GM21529 (cell line): ENCODE data around the gene DIS3L2.

ENCODE experiments used
- ATAC-seq: cut with Tn5 transposase; IDR thresholded peaks from one replicate; pipeline ENCODE4 v1.9.1; 2021; ENCODE audit not compliant: unreplicated experiment

DIS3L2 gene

GRCh38 chr2:232219496-232219870, 258.0 kb downstream of the DIS3L2 start:
- no peak for ATAC-seq

- no peak for ATAC-seq
Observed at GRCh38 chr2:232219932-232220331, 258.4 kb downstream of the DIS3L2 start.

- no peak for ATAC-seq
Observed at GRCh38 chr2:232225429-232225828, 263.9 kb downstream of the DIS3L2 start.

GRCh38 chr2:232225895-232226294, 264.4 kb downstream of the DIS3L2 start:
- no peak for ATAC-seq

GRCh38 chr2:232228332-232228731, 266.8 kb downstream of the DIS3L2 start:
- ATAC-seq: no peak

GRCh38 chr2:232228971-232229894, 267.7 kb downstream of the DIS3L2 start:
- no peak for ATAC-seq

GRCh38 chr2:232229911-232230310, 268.4 kb downstream of the DIS3L2 start:
- ATAC-seq: no peak

- ATAC-seq: no peak
Observed at GRCh38 chr2:232230560-232230959, 269.0 kb downstream of the DIS3L2 start.

GRCh38 chr2:232231554-232231953, 270.0 kb downstream of the DIS3L2 start:
- ATAC-seq: no peak

GRCh38 chr2:232232915-232233314, 271.4 kb downstream of the DIS3L2 start:
- no peak for ATAC-seq

- ATAC-seq: no peak
Observed at GRCh38 chr2:232234922-232235615, 273.6 kb downstream of the DIS3L2 start.

GRCh38 chr2:232235716-232236115, 274.2 kb downstream of the DIS3L2 start:
- no peak for ATAC-seq

- peak; percentile 81 for ATAC-seq
Observed at GRCh38 chr2:232236200-232236599, 274.7 kb downstream of the DIS3L2 start.

- no peak for ATAC-seq
Observed at GRCh38 chr2:232237464-232237863, 276.0 kb downstream of the DIS3L2 start.

- ATAC-seq: no peak
Observed at GRCh38 chr2:232238108-232238507, 276.6 kb downstream of the DIS3L2 start.

- no peak for ATAC-seq
Observed at GRCh38 chr2:232238596-232238995, 277.1 kb downstream of the DIS3L2 start.

GRCh38 chr2:232239951-232240681, 278.6 kb downstream of the DIS3L2 start:
- ATAC-seq: no peak

GRCh38 chr2:232240906-232241305, 279.4 kb downstream of the DIS3L2 start:
- ATAC-seq: no peak

GRCh38 chr2:232242316-232242715, 280.8 kb downstream of the DIS3L2 start:
- ATAC-seq: no peak

GRCh38 chr2:232245111-232245510, 283.6 kb downstream of the DIS3L2 start:
- no peak for ATAC-seq

GRCh38 chr2:232246245-232246644, 284.7 kb downstream of the DIS3L2 start:
- ATAC-seq: no peak

- no peak for ATAC-seq
Observed at GRCh38 chr2:232249096-232249495, 287.6 kb downstream of the DIS3L2 start.
